GM10266 (cell line): ENCODE results near the gene EME2.

Source experiments
- DNase-seq: peaks from one replicate; pipeline ENCODE4 v3.0.0; 2012; ENCODE audit errors: extremely low spot score
- TF ChIP-seq, protein P1 (sequence below): IDR thresholded peaks from 2 replicates; pipeline ENCODE4 v1.5.1; 2012; ENCODE audit warnings: mild to moderate bottlenecking, low read depth; ENCODE audit not compliant: control insufficient read depth, insufficient read depth; ENCODE audit errors: missing control alignments

The EME2 gene

GRCh38 chr16:1818204-1818872 is 45.7 kb downstream of the EME2 start:
- TF ChIP-seq, protein P1, sequence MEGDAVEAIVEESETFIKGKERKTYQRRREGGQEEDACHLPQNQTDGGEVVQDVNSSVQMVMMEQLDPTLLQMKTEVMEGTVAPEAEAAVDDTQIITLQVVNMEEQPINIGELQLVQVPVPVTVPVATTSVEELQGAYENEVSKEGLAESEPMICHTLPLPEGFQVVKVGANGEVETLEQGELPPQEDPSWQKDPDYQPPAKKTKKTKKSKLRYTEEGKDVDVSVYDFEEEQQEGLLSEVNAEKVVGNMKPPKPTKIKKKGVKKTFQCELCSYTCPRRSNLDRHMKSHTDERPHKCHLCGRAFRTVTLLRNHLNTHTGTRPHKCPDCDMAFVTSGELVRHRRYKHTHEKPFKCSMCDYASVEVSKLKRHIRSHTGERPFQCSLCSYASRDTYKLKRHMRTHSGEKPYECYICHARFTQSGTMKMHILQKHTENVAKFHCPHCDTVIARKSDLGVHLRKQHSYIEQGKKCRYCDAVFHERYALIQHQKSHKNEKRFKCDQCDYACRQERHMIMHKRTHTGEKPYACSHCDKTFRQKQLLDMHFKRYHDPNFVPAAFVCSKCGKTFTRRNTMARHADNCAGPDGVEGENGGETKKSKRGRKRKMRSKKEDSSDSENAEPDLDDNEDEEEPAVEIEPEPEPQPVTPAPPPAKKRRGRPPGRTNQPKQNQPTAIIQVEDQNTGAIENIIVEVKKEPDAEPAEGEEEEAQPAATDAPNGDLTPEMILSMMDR = no peak
- DNase-seq = no peak

GRCh38 chr16:1818873-1819525 is 46.4 kb downstream of the EME2 start:
- TF ChIP-seq, protein P1 = no peak
- DNase-seq = no peak

DNA sequence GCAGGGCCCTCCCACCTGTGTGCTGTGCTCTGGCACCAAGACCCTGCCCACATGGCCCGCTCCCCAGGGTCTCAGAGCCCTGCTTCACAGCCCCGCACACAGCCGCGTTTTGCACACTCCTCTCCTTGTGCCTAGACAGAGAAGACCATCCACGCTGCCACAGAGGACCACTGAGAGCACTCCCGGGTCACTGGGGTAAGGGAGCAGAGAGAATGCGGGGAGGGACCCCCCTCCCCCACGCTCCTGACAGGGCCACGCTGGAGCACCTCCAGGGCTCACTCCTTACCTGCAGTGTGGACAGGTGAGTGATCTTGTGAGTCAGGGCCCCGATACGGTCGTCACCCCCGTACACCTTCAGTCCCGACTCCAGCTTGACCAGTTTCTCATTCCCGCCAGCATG is 47.0 kb downstream of the EME2 start:
- TF ChIP-seq, protein P1 = no peak
- no peak for DNase-seq

GRCh38 chr16:1820096-1820945 is 47.7 kb downstream of the EME2 start:
- TF ChIP-seq, protein P1 = no peak
- DNase-seq = no peak

DNA sequence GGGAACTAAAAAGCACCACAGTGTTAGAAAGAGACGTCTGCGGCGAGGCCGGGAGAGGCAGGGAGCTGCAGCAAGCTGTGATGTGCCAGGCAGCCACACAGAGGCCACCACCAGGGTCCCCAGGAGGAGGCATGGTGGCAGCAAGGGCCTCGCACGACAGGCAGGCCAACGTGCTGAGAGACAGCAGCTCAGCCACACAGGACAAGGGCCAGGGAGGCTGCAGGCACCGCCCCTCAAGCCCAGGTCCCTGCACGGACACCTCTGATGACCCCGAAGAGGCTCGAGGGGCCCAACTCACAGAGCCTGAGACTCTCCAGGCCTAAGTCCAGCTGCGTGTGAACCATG is 48.3 kb downstream of the EME2 start:
- TF ChIP-seq, protein P1 = no peak

DNA sequence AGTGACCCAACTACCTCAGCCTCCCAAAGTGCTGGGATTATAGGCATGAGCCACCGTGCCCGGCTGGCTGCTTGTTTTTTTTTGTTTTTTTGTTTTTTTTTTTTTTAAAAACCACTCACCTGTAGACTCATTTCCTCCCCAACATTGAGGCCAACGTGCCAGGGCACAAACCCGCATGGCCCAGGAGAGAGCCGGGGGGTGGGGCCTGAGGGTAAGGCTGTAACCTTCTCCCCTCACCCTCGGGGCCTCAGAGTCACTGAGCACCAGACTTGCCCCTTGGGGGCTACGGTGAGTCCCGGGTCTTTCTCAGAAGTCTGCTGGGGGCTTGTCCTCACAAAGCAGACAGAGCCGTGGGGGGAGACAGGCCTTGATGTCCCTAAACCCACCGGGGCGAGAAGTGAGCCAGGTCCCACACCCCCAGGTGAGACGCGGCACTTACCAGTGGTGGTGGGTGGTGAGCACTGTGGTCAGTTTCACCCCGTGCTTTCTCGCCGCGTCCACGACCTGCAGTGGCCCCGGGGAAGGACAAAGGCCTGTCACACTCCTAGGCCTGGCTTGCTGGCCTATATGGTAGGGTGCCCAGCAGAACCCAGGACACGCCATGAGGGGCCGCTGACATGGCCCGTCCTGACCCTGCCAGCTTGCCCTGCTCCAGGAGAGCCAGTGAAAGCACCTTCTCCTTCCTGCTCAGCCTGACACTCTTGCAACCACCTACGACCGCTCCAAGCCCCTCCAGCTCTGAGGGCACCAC is 49.4 kb downstream of the EME2 start:
- no peak for DNase-seq
- TF ChIP-seq, protein P1 = no peak

More for the DNA sequence above, 48.3 kb downstream of the EME2 start:
- no peak for DNase-seq
